Ectodermal cell (in vitro differentiated cells): ENCODE results near the gene CDYL.

Experiments
- H3K27ac ChIP-seq: 2 replicates; pipeline ENCODE4 v1.7.0; 2013; ENCODE audit warnings: mild to moderate bottlenecking, low read depth, low read length; ENCODE audit not compliant: insufficient read depth, poor library complexity, severe bottlenecking
- H3K27me3 ChIP-seq: 2 replicates; pipeline ENCODE4 v1.7.0; 2013; ENCODE audit warnings: mild to moderate bottlenecking, low read length; ENCODE audit not compliant: insufficient read depth, control insufficient read depth, poor library complexity, severe bottlenecking
- H3K36me3 ChIP-seq: one replicate; pipeline ENCODE4 v1.7.0; 2013; ENCODE audit warnings: low read length; ENCODE audit not compliant: control insufficient read depth, insufficient read depth
- H3K4me1 ChIP-seq: one replicate; pipeline ENCODE4 v1.7.0; 2013; ENCODE audit warnings: low read length; ENCODE audit not compliant: control insufficient read depth, insufficient read depth
- H3K4me3 ChIP-seq: 2 replicates; pipeline ENCODE4 v1.7.0; 2013; ENCODE audit warnings: low read depth, low read length, control low read depth; ENCODE audit not compliant: insufficient read depth
- H3K9me3 ChIP-seq: 2 replicates; pipeline ENCODE4 v1.7.0; 2013; ENCODE audit warnings: mild to moderate bottlenecking, low read length, moderate library complexity; ENCODE audit not compliant: control insufficient read depth
- WGBS, 2 experiments: methylation state at CpG; one replicate each; pipeline ENCODE4 v1.1.7; 2013; ENCODE audit warnings: missing lambda C conversion rate in 2 of 2; 5-methylcytosine and 5-hydroxymethylcytosine counted together

The CDYL gene

DNA sequence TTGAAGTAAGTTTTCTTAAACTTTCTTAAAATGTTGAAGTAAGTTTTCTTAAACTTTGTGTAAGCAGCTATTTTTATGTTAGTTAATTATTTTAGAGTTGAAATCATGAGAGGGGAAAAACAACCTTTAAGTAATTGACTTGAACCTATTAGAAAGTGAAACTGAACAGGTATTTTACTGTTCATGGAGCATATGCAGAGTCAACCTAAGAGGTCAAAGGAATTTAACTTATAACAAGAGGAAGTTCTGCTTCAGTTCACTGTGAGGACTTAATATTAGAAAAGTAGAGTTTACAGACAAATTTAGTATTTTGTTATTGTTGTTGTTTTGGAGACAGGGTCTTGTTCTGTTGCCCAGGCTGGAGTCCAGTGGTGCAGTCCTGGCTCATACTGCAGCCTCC, 38.0 kb downstream of the CDYL start:
- Histone ChIP-seq H3K27me3 (no peaks in the 10 kb centered on the region), H3K4me3 (no peak overlapping the region), H3K27ac (no peak overlapping the region), H3K36me3 (no peaks in the 10 kb centered on the region), H3K9me3 (no peaks in the 10 kb centered on the region), H3K4me1 (no peaks in the 10 kb centered on the region)

DNA sequence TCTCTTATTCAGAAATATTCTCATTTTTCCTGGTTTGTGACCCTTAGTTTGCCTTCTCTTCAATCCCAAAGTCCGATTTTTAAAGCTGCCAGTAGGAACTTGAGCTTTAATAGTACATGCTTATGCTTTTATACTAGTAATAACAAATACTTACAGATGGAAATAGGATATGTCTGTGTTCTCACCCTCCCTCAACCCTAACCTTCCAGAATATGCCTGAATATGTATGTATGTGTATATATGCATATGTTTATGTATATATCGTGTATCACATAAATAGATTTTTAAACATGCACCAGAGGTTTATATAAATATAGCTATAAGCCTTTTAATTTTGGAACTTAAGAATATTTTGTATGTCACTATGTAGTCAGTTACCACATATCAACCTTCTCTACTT, 38.8 kb downstream of the CDYL start:
- WGBS, 2 experiments = no CpG with 5 or more reads among the region's 2 CpGs
- no peaks in the 10 kb centered on the region for H3K36me3 ChIP-seq

DNA sequence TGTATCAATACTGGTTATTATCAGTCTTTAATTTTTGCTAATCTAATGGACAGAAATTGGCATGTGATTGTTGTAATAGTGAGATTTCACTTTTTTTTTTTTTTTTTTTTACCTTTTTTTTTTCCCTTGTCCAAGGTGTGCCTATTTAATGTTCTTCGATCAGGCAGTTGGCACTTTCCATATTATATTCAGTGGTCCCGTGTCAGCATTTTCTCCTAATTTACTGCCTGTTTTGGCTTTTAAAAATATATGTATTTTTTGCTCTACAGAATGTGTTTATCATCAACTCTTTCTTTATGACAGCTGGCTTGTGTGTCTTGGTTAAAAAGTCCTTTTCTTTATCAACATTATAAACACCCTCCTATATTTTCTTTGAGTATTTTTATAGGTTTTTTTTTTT, 39.4 kb downstream of the CDYL start:
- Histone ChIP-seq H3K36me3 (no peaks in the 10 kb centered on the region), H3K4me1 (no peaks in the 10 kb centered on the region), H3K27me3 (no peaks in the 10 kb centered on the region), H3K4me3 (no peak overlapping the region), H3K9me3 (no peaks in the 10 kb centered on the region), H3K27ac (no peak overlapping the region)
- WGBS, 2 experiments = 100% methylated on average over 2 of the region's 2 CpGs; no CpG with 5 or more reads in 1 of the 2 experiments

More for the DNA sequence above, 38.8 kb downstream of the CDYL start:
- Histone ChIP-seq H3K4me3 (no peak overlapping the region), H3K27ac (no peak overlapping the region), H3K27me3 (no peaks in the 10 kb centered on the region), H3K9me3 (no peaks in the 10 kb centered on the region), H3K4me1 (no peaks in the 10 kb centered on the region)

DNA sequence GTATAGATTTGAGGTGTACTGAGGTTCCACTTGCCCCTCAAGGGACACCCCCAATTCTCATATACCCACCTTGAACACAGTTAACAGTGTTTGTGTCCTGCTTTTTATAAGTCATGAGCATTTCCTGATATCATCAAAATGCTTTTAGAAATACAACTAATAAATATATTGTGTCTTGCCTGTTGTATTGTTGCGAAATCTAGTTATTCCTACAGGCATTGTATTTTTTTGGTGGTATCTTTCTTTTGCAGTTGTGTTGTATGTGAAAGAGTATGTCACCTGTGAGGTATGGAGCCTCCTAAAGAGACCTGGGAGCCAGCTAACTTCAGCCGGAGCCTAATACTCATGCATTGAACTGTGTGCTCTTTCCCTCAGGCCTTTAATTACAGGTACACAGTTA, 40.7 kb downstream of the CDYL start:
- H3K9me3 ChIP-seq = no peaks in the 10 kb centered on the region
- no peaks in the 10 kb centered on the region for H3K4me1 ChIP-seq
- no peak overlapping the region for H3K27ac ChIP-seq
- H3K27me3 ChIP-seq = no peaks in the 10 kb centered on the region
- H3K4me3 ChIP-seq = no peak overlapping the region
- no peaks in the 10 kb centered on the region for H3K36me3 ChIP-seq
- 93% methylated on average over 2 of the region's 2 CpGs for WGBS, 2 experiments

DNA sequence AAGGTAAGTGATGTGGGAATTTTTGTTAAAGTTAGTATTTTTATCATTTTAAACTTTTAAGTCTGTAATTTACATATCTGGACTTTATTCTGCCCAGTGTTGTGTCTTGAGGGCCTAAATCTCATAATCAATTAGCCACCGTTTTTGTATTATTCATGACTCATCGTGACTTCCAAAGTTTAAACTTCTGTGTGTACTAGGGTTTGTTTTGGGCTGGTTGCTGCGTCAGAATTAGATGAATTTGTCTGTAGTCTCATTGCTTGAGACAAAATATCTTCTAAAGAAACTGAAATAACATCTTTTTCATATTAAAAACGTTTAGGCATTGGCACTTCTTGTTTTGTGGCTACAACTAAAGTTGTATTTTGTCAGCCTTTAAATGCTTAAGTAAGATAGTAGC, 41.3 kb downstream of the CDYL start:
- 94 to 97% methylated on average over 3 to 4 of the region's 4 CpGs for WGBS, 2 experiments
- H3K36me3 ChIP-seq = no peaks in the 10 kb centered on the region

DNA sequence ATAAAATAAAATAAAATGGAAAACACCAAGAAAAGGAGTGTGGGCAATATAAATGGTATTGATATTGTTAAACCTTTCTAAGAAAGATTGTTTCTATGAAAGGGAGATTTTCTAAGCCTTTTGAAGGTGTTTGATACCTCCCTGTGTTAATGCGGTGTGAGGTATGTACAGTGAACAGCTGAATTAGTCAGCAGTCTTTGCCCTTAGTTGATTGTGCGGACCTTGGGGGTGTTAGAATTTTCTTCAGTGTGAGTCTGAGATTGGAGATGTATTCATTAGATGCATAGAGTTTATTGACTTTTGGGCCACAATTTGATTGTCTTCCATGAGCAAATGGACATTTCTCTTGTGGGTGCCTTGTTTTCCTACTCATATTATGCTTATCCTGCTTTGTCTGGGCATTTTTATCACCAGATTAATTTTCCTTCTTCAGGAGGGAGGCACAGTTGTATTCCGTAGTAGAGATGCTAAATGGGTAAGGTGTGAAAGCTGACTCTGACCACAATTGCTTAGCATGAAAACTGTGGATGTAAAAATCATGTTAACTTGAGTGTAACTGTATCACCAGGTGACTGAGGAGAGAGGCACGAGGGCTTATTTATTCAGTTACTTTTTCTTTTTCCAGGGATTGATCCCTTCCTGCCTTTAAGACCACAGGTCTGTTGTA, 42.2 kb downstream of the CDYL start:
- no peaks in the 10 kb centered on the region for H3K9me3 ChIP-seq
- no peak overlapping the region for H3K27ac ChIP-seq
- H3K4me1 ChIP-seq = no peaks in the 10 kb centered on the region
- H3K4me3 ChIP-seq = no peak overlapping the region
- no peaks in the 10 kb centered on the region for H3K36me3 ChIP-seq
- WGBS, 2 experiments = 90 to 96% methylated on average over 4 of the region's 4 CpGs
- H3K27me3 ChIP-seq = no peaks in the 10 kb centered on the region

More for the DNA sequence above, 41.3 kb downstream of the CDYL start:
- Histone ChIP-seq H3K27ac (no peak overlapping the region), H3K4me3 (no peak overlapping the region), H3K9me3 (no peaks in the 10 kb centered on the region), H3K4me1 (no peaks in the 10 kb centered on the region), H3K27me3 (no peaks in the 10 kb centered on the region)

DNA sequence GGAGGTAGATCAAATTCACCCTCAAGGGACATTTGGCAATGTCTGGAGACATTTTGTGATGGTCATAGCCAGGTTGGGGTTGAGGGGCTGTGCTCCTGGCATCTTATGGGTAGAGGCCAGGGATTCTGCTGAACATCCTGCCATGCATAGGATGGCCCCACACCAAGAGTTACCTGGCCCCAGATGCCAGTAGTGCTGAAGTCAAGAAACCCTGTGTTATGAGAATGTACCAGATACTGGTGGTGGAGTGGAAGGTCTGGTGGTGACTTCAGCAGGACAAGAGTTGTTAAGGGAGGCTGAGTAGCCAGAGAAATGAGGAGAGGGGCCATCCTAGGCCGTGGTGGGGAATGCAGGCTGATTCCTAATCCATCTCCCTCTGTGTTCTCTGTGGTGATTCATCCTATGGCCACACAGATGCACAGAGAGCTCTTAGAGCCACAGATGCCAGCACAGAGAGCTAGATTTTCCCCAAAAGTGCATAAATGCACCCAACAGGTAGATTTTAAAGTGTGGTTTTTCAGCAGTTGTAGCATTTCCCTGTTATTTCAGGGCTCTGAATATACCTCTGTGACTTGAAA, 43.6 kb downstream of the CDYL start:
- Histone ChIP-seq H3K4me1 (no peaks in the 10 kb centered on the region), H3K27ac (no peak overlapping the region), H3K36me3 (no peaks in the 10 kb centered on the region), H3K27me3 (no peaks in the 10 kb centered on the region), H3K4me3 (no peak overlapping the region), H3K9me3 (no peaks in the 10 kb centered on the region)
- WGBS, 2 experiments = 47 to 56% methylated on average over 1 of the region's 1 CpG

DNA sequence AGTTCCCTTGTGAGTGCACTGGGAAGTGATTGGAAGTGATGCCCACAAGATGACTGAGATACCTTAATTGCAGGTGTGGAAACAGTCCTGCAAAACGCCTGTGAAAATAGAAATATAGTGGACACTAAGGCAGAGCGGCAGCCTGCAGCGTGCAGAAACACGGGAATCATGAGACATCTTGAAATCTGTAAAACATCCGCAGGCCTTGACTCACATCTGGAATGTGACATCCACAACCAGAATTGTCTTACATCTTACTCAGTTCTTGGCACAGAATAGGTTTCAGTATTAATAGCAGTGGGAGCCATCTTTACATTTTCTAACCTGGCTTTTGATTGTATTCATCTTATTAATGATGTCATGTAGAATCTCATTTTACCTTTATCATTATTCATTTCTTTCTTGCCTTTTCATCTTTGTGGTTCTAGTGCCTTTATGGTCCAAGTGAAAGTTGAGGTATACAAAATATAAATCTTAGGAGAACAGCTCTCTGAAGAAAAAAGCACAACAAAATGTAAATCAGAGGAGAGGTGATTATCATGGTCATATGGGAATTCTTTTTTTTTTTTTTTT, 44.6 kb downstream of the CDYL start:
- no peak overlapping the region for H3K27ac ChIP-seq
- 94 to 98% methylated on average over 5 of the region's 5 CpGs for WGBS, 2 experiments

DNA sequence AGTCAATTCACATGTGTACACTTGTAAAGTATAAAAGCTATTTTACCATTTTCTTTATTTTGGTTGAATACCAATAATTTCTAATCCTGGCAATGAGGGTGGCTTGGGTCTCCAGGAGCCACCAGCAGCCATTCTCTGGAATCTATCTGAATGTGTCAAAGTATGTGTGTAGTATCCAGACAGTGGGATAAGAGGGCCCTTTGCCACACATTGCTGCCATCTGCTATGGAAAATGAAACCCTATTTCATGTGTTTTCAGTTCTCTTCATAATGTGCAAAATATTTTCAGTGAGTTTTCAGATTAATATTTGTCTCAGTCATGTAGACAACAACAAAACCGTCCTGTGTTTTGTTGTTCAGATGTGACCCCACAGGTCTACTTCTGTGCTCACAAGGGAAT, 46.3 kb downstream of the CDYL start:
- peaks cover under 1% of the 10 kb centered on the region for H3K36me3 ChIP-seq
- H3K4me1 ChIP-seq = no peaks in the 10 kb centered on the region
- no peak overlapping the region for H3K27ac ChIP-seq
- no peaks in the 10 kb centered on the region for H3K27me3 ChIP-seq
- no peak overlapping the region for H3K4me3 ChIP-seq
- H3K9me3 ChIP-seq = peaks cover 3% of the 10 kb centered on the region
- WGBS, 2 experiments = 92 to 100% methylated on average over 1 of the region's 1 CpG

More for the DNA sequence above, 44.6 kb downstream of the CDYL start:
- Histone ChIP-seq H3K4me3 (no peak overlapping the region), H3K4me1 (no peaks in the 10 kb centered on the region), H3K27me3 (no peaks in the 10 kb centered on the region), H3K9me3 (peaks cover 1% of the 10 kb centered on the region), H3K36me3 (no peaks in the 10 kb centered on the region)

DNA sequence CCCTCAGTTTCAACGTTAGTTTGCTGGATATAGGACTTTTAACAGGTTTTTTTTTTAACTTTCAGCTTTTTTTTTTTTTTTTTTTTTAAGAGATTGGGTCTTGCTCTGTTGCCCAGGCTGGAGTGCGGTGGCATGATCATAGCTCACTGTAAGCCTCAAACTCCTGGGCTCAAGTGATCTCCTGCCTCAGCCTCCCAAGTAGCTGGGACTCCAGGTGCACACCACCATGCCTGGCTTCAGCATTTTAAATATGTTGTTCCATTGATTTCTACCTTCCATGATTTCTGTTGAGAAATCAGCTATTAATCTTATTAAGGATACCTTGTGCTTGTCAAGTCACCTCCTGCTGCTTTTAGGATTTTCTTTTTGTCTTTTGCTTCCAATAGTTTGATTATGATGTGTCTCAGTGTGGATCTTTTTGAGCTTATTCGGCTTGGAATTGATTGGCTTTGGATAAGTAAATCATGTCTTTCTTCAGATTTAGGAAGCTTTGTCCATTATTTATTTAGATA, 52.0 kb downstream of the CDYL start:
- H3K27me3 ChIP-seq = no peaks in the 10 kb centered on the region
- WGBS, 2 experiments = 88 to 95% methylated on average over 2 to 3 of the region's 3 CpGs
- H3K4me3 ChIP-seq = no peak overlapping the region
- peaks cover 7% of the 10 kb centered on the region for H3K9me3 ChIP-seq
- peaks cover 5% of the 10 kb centered on the region for H3K36me3 ChIP-seq
- no peaks in the 10 kb centered on the region for H3K4me1 ChIP-seq
- H3K27ac ChIP-seq = no peak overlapping the region
